Prostate gland (tissue), 2 donors: ENCODE results near the gene CCDC127.

ENCODE experiments used
- CTCF ChIP-seq, 4 experiments: fragments of 200-600 bp in 2 of 4; fragments of 450-650 bp in 2 of 4; sonication (generic) in 2 of 4; IDR thresholded peaks; 1 replicate in 3 of 4; 2 replicates in 1 of 4; pipeline ENCODE4 v1.5.1; 2016 to 2019; ENCODE audit warnings: antibody characterized with exemption in 4 of 4, mild to moderate bottlenecking in 2 of 4, moderate library complexity in 2 of 4
- POLR2AphosphoS5 ChIP-seq: sonication (generic); formaldehyde crosslinking; IDR thresholded peaks from one replicate; pipeline ENCODE4 v1.6.1; 2017; ENCODE audit warnings: antibody characterized with exemption

- TF ChIP-seq CTCF (IDR thresholded peaks at IDR 0.05) (no peak), POLR2AphosphoS5 (no peak)
Measured at GRCh38 chr5:160921-161802, 56.8 kb downstream of the CCDC127 start.
